ENCODE results near the gene EEPD1. TPM values are rescaled to one million over a fixed set of nuclear protein-coding genes. Genes with fewer than 3 reads are reported as not detected.

The EEPD1 gene
- total RNA-seq, 1 donor from 2014 or later, result 9.8 TPM

DNA sequence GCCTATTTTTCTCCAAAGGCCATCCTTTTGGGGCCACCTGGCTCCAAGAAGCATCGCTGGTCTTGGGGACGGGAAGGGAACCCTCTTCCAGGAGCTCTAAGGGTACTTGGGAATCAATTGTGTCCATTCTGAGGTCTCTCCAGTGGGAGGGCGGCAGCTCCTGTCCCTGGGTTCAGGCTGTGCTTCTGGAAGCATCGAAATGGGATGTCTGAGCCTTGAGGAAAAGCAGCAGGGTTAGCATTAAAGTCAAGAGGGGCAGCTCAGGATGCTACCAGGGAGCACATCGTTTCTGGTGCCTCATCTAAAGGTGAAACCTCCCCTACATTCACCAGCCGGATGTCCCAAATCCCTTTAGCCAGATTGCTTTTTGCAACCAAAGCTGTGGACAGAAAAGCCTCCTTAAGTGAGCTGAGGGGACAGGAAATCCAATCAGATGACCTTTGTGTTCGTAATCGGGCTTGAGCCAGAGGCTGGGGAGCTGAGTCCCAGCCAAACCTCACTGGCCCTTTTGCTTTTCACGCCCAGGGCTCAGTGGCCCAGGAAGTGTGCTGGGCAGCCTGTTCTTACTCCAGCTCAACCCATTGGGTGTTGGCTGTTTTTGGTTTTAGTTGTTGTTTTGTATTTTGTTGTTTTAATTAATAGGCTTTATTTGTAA, 147.8 kb downstream of the EEPD1 start:
- Histone ChIP-seq H3K27ac (no peak overlapping the region), H3K4me1 (peaks cover 38% of the 10 kb centered on the region), H3K4me3 (no peak overlapping the region), H3K36me3 (peaks cover 0 to 12% of the 10 kb centered on the region in 2 donors), H3K27me3 (no peaks in the 10 kb centered on the region), H3K9me3 (no peaks in the 10 kb centered on the region)
- intact Hi-C loops (cut with DNase I), result no loop called here
- DNase-seq (ENCODE audit: extremely low spot score in 2 of 2), result no peak
- TF ChIP-seq POLR2A (IDR thresholded peaks at IDR 0.05) (no peak), CTCF (IDR thresholded peaks at IDR 0.05) (no peak), POLR2AphosphoS5 (IDR thresholded peaks at IDR 0.05; ENCODE audit: insufficient read depth in 1 of 2, low read depth in 1 of 2) (no peak)

DNA sequence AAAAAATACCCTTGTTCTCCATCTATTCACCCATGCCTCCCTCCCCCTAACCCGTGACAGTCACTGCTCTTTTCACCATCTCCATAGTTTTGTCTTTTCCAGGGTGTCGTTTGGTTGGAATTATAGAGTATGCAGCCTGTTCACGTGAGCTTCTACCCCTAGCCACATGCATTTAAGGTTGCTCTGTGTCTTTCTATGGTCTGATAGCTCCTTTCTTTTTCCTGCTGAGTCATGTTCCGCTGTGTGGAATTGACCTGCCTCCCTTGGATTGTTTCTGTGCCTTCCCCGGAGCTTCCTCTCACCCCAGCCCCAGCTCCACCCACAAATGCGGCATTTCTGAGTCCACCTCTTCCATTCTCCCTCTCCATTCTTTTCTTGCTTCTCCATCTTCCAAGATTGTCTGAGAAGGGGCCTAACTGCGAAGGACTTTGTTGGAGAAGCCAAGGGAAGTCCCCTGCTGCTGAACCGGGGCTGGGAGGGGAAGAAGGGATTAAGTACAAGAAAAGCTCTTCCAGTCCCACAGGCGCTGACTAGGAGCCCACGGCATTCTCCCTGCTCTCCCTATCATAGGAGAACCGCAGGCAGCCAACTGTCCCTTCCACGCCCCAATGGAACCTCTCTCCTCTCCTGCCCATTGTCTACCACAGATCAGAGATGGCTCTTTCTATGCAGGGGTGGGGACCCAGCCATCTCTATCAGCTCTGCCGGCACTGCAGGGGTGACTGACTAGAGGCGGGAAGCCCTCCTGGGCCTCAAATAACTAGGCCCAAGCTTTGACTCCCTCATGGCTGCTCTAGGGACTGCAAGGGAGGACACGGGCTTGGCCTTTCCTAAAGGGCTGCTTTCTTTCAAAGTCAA, 149.1 kb downstream of the EEPD1 start:
- intact Hi-C loops (cut with DNase I), result no loop called here
- Histone ChIP-seq H3K27ac (peak overlapping the region; percentile 20), H3K36me3 (peaks cover 0 to 12% of the 10 kb centered on the region in 2 donors)

DNA sequence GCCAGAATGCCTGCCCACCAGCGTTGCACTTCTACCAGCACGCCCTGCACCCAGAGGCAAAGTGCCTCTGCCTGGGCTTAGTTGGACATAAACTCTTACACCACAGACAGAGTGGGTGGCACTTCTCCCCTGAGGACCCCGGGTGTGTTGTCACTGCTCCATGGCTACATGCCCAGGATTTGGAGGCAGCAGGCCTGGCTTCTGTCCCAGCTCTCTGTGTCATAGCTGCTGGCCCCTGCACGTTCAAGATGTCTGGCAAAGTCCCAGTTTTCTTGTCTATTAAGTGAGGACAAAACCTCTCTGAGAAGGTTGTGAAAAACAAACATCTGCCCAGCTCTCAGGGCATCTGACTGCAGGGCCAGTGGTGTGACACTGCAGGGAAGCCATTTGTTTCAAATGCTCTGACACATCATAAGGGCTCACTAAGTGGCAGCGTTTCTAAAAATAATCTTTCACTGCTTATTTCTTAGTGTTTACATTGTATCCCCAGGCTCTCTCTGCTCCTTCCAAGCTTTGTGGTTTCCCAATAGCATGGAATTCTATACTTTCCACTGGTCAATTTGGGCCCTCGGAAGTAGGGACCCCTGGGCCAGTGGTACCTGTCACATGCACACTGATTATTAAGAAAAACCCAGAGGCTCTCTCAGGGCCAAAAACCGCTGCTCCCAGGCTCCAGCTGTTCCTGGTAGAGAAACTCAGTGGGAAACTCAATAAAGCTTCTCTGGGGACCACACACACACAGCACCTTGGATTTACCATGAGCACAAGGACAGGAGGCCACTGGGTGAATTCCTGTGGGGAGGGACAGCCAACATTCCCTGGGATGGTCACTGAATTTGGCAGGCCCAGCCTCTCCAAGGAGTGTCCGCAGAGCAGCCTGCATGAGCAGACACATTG, 150.4 kb downstream of the EEPD1 start:
- DNase-seq (ENCODE audit: extremely low spot score in 2 of 2), result no peak

More for the DNA sequence above, 149.1 kb downstream of the EEPD1 start:
- H3K4me3 ChIP-seq, result no peak overlapping the region
- no peak for TF ChIP-seq CTCF (IDR thresholded peaks at IDR 0.05)
- no peak for TF ChIP-seq POLR2A (IDR thresholded peaks at IDR 0.05)
- TF ChIP-seq POLR2AphosphoS5 (IDR thresholded peaks at IDR 0.05; ENCODE audit: insufficient read depth in 1 of 2, low read depth in 1 of 2), result no peak
- H3K4me1 ChIP-seq, result peaks cover 38% of the 10 kb centered on the region
- DNase-seq (ENCODE audit: extremely low spot score in 2 of 2), result no peak
- no peaks in the 10 kb centered on the region for H3K9me3 ChIP-seq
- no peaks in the 10 kb centered on the region for H3K27me3 ChIP-seq

GRCh38 chr7:36304099-36304425, 151.0 kb downstream of the EEPD1 start:
- peak overlapping the region; percentile 65 for H3K27ac ChIP-seq
- TF ChIP-seq CTCF (IDR thresholded peaks at IDR 0.05) (no peak), POLR2A (IDR thresholded peaks at IDR 0.05) (no peak), POLR2AphosphoS5 (IDR thresholded peaks at IDR 0.05; ENCODE audit: insufficient read depth in 1 of 2, low read depth in 1 of 2) (no peak)

More for the DNA sequence above, 150.4 kb downstream of the EEPD1 start:
- Histone ChIP-seq H3K27me3 (no peaks in the 10 kb centered on the region), H3K4me3 (no peak overlapping the region), H3K4me1 (peaks cover 38% of the 10 kb centered on the region), H3K9me3 (no peaks in the 10 kb centered on the region), H3K27ac (peak overlapping the region; percentile 65), H3K36me3 (peaks cover 0 to 12% of the 10 kb centered on the region in 2 donors)
- TF ChIP-seq CTCF (IDR thresholded peaks at IDR 0.05), result no peak
- TF ChIP-seq POLR2AphosphoS5 (IDR thresholded peaks at IDR 0.05; ENCODE audit: insufficient read depth in 1 of 2, low read depth in 1 of 2), result peak; percentile 45 to 66
- no peak for TF ChIP-seq POLR2A (IDR thresholded peaks at IDR 0.05)
- intact Hi-C loops (cut with DNase I), result no loop called here

More at GRCh38 chr7:36304099-36304425, 151.0 kb downstream of the EEPD1 start:
- Histone ChIP-seq H3K27me3 (no peaks in the 10 kb centered on the region), H3K36me3 (peaks cover 0 to 8% of the 10 kb centered on the region in 2 donors), H3K9me3 (no peaks in the 10 kb centered on the region), H3K4me3 (no peak overlapping the region), H3K4me1 (peaks cover 38% of the 10 kb centered on the region)
- intact Hi-C loops (cut with DNase I), result no loop called here
- no peak for DNase-seq (ENCODE audit: extremely low spot score in 2 of 2)
